Left ventricle myocardium inferior (tissue), 1 donor: ENCODE measurements around the gene ZNF488. TPM values are rescaled to one million over a fixed set of nuclear protein-coding genes. Genes with fewer than 3 reads are reported as not detected.

Experiments
- DNase-seq: peaks from one replicate; pipeline ENCODE4 v3.0.0-alpha.2; 2020
- H3K27ac ChIP-seq: fragments of 200-600 bp; replicated peaks from 2 replicates; pipeline ENCODE4 v1.8.0; 2021
- H3K27me3 ChIP-seq: fragments of 200-600 bp; 2 replicates; pipeline ENCODE4 v1.8.0; 2021; ENCODE audit warnings: low read depth
- H3K36me3 ChIP-seq: fragments of 200-600 bp; 2 replicates; pipeline ENCODE4 v1.8.0; 2021
- H3K4me1 ChIP-seq: fragments of 200-600 bp; 2 replicates; pipeline ENCODE4 v1.8.0; 2021
- H3K4me3 ChIP-seq: fragments of 200-600 bp; 2 replicates; pipeline ENCODE4 v1.8.0; 2021; ENCODE audit warnings: mild to moderate bottlenecking, moderate library complexity
- H3K9me3 ChIP-seq: fragments of 200-600 bp; replicated peaks from 2 replicates; pipeline ENCODE4 v1.8.0; 2021
- CTCF ChIP-seq: fragments of 200-600 bp; IDR thresholded peaks from 2 replicates; pipeline ENCODE4 v1.8.0; 2021; ENCODE audit warnings: antibody characterized with exemption, mild to moderate bottlenecking, borderline replicate concordance
- intact Hi-C: fragments of 100-400 bp; cut with micrococcal nuclease; formaldehyde crosslinking; loops from one replicate; pipeline ENCODE4 v1.11.0; 2022
- total RNA-seq: library from RNA; stranded (reverse); fragmentation: NEBNext Ultra II Directional; extraction: Animal tissue kit (Norgen Biotek cat#: 25700); gene quantifications from one replicate; pipeline ENCODE4 v1.2.1, GENCODE V29; 2021
- donor health status: DM: no; HTN: yes; CAD: no; lungs with severe emphysema.

Gene ZNF488
- total RNA-seq, 1 donor from 2014 or later = 0.05 TPM

GRCh38 chr10:47383261-47384147 lies 589 bp downstream of the ZNF488 start:
- Histone ChIP-seq H3K9me3 (no peaks in the 10 kb centered on the region), H3K36me3 (no peaks in the 10 kb centered on the region), H3K27ac (peak overlapping the region; percentile 80), H3K4me3 (peak overlapping the region; percentile 91), H3K27me3 (peaks cover 33% of the 10 kb centered on the region), H3K4me1 (peaks cover 13% of the 10 kb centered on the region)
- intact Hi-C loops = no loop called here
- no peak for DNase-seq
- TF ChIP-seq CTCF = no peak

GRCh38 chr10:47381427-47382379 lies 2.4 kb downstream of the ZNF488 start:
- TF ChIP-seq CTCF = no peak
- DNase-seq = no peak
- intact Hi-C loops = no loop called here
- H3K27me3 ChIP-seq = peaks cover 51% of the 10 kb centered on the region
- H3K27ac ChIP-seq = no peak overlapping the region
- no peaks in the 10 kb centered on the region for H3K36me3 ChIP-seq
- peaks cover 13% of the 10 kb centered on the region for H3K4me1 ChIP-seq
- no peaks in the 10 kb centered on the region for H3K9me3 ChIP-seq
- no peak overlapping the region for H3K4me3 ChIP-seq

- no peaks in the 10 kb centered on the region for H3K9me3 ChIP-seq
- H3K4me1 ChIP-seq = peaks cover 13% of the 10 kb centered on the region
- no peaks in the 10 kb centered on the region for H3K36me3 ChIP-seq
- no peak for DNase-seq
- intact Hi-C loops = no loop called here
- no peak overlapping the region for H3K27ac ChIP-seq
- TF ChIP-seq CTCF = no peak
- H3K4me3 ChIP-seq = no peak overlapping the region
- H3K27me3 ChIP-seq = peaks cover 58% of the 10 kb centered on the region
Measured at GRCh38 chr10:47381103-47381395, 3.0 kb downstream of the ZNF488 start.

GRCh38 chr10:47380341-47381102 lies 3.6 kb downstream of the ZNF488 start:
- H3K36me3 ChIP-seq = no peaks in the 10 kb centered on the region
- no peaks in the 10 kb centered on the region for H3K9me3 ChIP-seq
- TF ChIP-seq CTCF = no peak
- H3K27ac ChIP-seq = no peak overlapping the region
- no peak overlapping the region for H3K4me3 ChIP-seq
- no peak for DNase-seq
- H3K4me1 ChIP-seq = peaks cover 13% of the 10 kb centered on the region
- intact Hi-C loops = no loop called here
- H3K27me3 ChIP-seq = peaks cover 63% of the 10 kb centered on the region

- TF ChIP-seq CTCF = no peak
- intact Hi-C loops = no loop called here
- Histone ChIP-seq H3K9me3 (no peaks in the 10 kb centered on the region), H3K27ac (no peak overlapping the region), H3K4me3 (no peak overlapping the region), H3K36me3 (no peaks in the 10 kb centered on the region), H3K4me1 (peaks cover 13% of the 10 kb centered on the region), H3K27me3 (peaks cover 67% of the 10 kb centered on the region)
- DNase-seq = no peak
Measured at GRCh38 chr10:47379901-47380300, 4.2 kb downstream of the ZNF488 start.
